ENCODE results near the gene VRK2.

VRK2 gene

DNA sequence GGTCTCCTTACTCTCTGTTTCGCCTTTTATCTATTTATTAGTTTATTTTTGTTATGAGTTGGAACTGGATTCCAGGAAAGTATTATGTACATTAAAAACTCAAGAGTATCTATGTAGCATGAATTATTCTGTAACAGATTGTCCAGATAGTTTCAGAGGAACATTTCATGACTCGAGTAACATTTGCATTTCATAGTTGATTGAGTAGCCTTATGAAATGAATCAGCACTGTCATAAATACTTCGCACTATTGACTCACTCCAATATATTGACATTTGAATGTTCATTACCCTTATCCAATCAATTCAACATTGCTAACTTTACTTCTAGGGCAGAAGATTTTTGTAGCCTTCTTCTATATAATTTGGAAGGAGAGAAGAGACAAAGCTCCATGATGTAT, 11.3 kb upstream of the VRK2 start:
- no peak for TF ChIP-seq FOXP2 (optimal IDR thresholded peaks at IDR 0.05; ENCODE audit: borderline replicate concordance, extremely low read depth, extremely low read length, insufficient read depth)

DNA sequence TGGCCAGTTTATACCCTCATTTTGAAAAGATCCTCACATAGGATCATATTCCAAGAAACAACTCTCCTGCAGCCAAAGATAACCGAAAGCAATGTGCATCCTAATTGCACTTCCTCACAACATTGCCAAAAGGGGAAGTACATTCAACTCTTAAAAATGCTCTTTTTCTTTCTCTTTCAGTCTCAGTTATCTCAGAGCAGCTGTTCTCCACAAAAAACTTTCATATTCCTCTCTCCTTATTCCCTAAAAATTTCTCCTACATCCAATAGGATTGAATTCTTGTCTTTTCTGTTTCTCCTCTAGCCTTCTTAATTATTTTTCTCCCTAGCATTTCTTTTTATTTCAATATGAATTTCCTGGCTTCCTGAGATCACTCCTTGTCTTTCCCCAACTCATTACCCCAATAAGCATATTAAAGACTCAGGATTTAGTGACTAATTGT, 7.4 kb upstream of the VRK2 start:
- TF ChIP-seq TAF1 (IDR thresholded peaks at IDR 0.05; ENCODE audit: borderline replicate concordance, insufficient read depth, low read length) (no peak), POLR2AphosphoS5 (IDR thresholded peaks at IDR 0.05; ENCODE audit: low read depth, low read length) (no peak), SIN3A (IDR thresholded peaks at IDR 0.05; ENCODE audit: borderline replicate concordance, insufficient read depth, low read length) (no peak), FOXP2 (optimal IDR thresholded peaks at IDR 0.05; ENCODE audit: borderline replicate concordance, extremely low read depth, extremely low read length, insufficient read depth) (no peak)
- TF ChIP-seq, protein P1, sequence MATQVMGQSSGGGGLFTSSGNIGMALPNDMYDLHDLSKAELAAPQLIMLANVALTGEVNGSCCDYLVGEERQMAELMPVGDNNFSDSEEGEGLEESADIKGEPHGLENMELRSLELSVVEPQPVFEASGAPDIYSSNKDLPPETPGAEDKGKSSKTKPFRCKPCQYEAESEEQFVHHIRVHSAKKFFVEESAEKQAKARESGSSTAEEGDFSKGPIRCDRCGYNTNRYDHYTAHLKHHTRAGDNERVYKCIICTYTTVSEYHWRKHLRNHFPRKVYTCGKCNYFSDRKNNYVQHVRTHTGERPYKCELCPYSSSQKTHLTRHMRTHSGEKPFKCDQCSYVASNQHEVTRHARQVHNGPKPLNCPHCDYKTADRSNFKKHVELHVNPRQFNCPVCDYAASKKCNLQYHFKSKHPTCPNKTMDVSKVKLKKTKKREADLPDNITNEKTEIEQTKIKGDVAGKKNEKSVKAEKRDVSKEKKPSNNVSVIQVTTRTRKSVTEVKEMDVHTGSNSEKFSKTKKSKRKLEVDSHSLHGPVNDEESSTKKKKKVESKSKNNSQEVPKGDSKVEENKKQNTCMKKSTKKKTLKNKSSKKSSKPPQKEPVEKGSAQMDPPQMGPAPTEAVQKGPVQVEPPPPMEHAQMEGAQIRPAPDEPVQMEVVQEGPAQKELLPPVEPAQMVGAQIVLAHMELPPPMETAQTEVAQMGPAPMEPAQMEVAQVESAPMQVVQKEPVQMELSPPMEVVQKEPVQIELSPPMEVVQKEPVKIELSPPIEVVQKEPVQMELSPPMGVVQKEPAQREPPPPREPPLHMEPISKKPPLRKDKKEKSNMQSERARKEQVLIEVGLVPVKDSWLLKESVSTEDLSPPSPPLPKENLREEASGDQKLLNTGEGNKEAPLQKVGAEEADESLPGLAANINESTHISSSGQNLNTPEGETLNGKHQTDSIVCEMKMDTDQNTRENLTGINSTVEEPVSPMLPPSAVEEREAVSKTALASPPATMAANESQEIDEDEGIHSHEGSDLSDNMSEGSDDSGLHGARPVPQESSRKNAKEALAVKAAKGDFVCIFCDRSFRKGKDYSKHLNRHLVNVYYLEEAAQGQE (IDR thresholded peaks at IDR 0.05; ENCODE audit: insufficient read depth in 1 of 2, low read depth in 2 of 2, low read length in 2 of 2) = no peak

DNA sequence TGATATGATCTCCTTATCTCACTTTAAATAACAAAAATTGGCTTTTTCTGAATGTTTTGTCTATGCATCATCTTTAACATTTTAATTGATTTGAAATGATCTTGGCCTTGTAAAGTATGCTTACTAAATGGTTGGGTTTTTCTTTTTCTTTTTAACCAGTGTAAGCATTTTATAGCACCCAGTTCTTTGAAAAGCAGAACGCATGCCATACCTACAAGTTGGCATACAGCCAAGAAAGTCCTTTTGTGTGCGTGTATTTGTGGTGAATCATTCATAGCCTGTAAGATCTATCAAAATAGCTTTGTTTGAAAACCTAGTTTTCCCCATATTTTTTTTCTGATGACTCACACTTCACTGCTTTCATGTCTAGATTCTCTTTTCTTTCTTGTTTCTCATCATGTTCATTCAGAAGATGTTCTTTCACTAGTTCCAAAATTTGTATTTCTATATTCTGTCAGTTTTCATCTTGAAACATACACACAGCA, 4.1 kb upstream of the VRK2 start:
- TF ChIP-seq POLR2AphosphoS5 (IDR thresholded peaks at IDR 0.05; ENCODE audit: low read depth, low read length) = no peak

DNA sequence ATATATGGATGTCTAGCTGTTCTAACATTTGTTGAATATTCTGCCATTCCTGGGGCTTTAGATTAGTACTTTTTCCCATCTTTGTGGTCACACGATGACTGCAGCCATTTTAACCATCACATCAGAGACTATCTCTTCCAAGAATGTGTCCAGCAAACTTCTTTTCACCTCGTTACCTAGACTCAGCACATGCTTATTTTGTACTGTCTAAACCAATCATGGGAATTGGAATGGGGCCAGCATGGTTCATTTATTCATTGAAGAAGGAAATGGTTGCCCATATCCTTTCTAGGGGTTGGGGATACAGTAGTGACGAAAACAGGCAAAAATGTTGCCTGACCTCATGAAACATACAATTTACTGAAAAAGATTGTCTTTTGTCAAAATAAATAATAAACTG, 2.5 kb upstream of the VRK2 start:
- TF ChIP-seq TAF1 (IDR thresholded peaks at IDR 0.05; ENCODE audit: borderline replicate concordance, insufficient read depth, low read length) (no peak), FOXP2 (optimal IDR thresholded peaks at IDR 0.05; ENCODE audit: borderline replicate concordance, extremely low read depth, extremely low read length, insufficient read depth) (no peak), POLR2AphosphoS5 (IDR thresholded peaks at IDR 0.05; ENCODE audit: low read depth, low read length) (no peak), SIN3A (IDR thresholded peaks at IDR 0.05; ENCODE audit: borderline replicate concordance, insufficient read depth, low read length) (no peak)
- TF ChIP-seq, protein P1 (IDR thresholded peaks at IDR 0.05; ENCODE audit: insufficient read depth in 1 of 2, low read depth in 2 of 2, low read length in 2 of 2) = no peak

DNA sequence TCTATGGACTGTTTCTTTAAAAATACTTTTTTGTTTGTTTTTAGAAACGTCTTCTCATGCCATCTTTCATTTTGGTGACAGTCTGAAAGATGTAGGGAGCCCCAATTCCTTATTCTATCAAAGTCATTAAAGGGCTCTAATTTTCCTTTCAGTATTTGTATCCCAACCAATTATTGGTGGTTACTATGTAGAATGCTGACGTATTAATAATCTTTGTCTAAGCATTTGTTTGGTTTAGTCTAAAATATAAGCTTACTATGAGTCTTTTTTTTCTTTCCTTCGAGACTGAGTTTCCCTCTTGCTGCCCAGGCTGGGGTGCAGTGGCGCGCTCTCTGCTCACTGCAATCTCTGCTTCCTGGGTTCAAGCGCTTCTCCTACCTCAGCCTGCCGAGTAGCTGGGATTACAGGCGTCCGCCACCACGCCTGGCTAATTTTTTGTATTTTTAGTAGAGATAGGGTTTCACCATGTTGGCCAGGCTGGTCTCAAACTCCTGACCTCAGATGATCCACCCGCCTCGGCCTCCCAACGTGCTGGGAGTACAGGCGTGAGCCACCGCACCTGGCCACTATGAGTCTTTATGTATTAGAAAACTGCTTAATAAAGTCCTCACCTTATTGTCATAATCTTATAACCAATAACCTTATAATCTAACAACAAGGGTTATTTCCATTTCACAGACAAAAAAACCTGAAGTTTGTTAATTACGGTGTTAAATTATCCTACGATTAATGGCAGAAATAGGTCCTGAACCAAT, 849 bp upstream of the VRK2 start:
- no peak for TF ChIP-seq FOXP2 (optimal IDR thresholded peaks at IDR 0.05; ENCODE audit: borderline replicate concordance, extremely low read depth, extremely low read length, insufficient read depth)
- TF ChIP-seq SIN3A (IDR thresholded peaks at IDR 0.05; ENCODE audit: borderline replicate concordance, insufficient read depth, low read length) = no peak
- TF ChIP-seq POLR2AphosphoS5 (IDR thresholded peaks at IDR 0.05; ENCODE audit: low read depth, low read length) = no peak
- TF ChIP-seq, protein P1 (IDR thresholded peaks at IDR 0.05; ENCODE audit: insufficient read depth in 1 of 2, low read depth in 2 of 2, low read length in 2 of 2) = no peak
- TF ChIP-seq TAF1 (IDR thresholded peaks at IDR 0.05; ENCODE audit: borderline replicate concordance, insufficient read depth, low read length) = no peak

DNA sequence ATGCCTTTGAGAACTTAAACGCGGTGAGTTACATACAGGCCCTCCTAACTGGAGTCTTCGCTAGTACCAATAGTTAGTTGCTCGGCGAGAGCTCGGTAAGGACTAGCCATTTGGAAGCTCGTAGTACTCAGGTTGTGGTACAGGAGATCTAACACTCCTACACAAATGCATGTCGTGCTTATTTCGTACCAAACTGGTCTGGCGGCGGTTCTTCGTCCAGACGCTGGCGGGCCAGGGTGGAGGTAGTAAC, 346 bp upstream of the VRK2 start:
- no peak for TF ChIP-seq FOXP2 (optimal IDR thresholded peaks at IDR 0.05; ENCODE audit: borderline replicate concordance, extremely low read depth, extremely low read length, insufficient read depth)
- TF ChIP-seq TAF1 (IDR thresholded peaks at IDR 0.05; ENCODE audit: borderline replicate concordance, insufficient read depth, low read length) = no peak
- no peak for TF ChIP-seq POLR2AphosphoS5 (IDR thresholded peaks at IDR 0.05; ENCODE audit: low read depth, low read length)
- TF ChIP-seq, protein P1 (IDR thresholded peaks at IDR 0.05; ENCODE audit: insufficient read depth in 1 of 2, low read depth in 2 of 2, low read length in 2 of 2) = no peak
- TF ChIP-seq SIN3A (IDR thresholded peaks at IDR 0.05; ENCODE audit: borderline replicate concordance, insufficient read depth, low read length) = no peak

Data from PFSK-1 (cell line).